Amygdala (tissue), 56 donors: ENCODE data around the gene MAP2K3.
"Not testable (repeated sequence)": the region's sequence is repeated elsewhere in the genome, so short reads cannot be mapped to it uniquely, and the experiment has no call there.

ENCODE experiments used
- DNase-seq, 56 donors: peaks; one replicate each; lab custom pipeline; 2025; lab: John Stamatoyannopoulos, UW

Gene MAP2K3

DNA sequence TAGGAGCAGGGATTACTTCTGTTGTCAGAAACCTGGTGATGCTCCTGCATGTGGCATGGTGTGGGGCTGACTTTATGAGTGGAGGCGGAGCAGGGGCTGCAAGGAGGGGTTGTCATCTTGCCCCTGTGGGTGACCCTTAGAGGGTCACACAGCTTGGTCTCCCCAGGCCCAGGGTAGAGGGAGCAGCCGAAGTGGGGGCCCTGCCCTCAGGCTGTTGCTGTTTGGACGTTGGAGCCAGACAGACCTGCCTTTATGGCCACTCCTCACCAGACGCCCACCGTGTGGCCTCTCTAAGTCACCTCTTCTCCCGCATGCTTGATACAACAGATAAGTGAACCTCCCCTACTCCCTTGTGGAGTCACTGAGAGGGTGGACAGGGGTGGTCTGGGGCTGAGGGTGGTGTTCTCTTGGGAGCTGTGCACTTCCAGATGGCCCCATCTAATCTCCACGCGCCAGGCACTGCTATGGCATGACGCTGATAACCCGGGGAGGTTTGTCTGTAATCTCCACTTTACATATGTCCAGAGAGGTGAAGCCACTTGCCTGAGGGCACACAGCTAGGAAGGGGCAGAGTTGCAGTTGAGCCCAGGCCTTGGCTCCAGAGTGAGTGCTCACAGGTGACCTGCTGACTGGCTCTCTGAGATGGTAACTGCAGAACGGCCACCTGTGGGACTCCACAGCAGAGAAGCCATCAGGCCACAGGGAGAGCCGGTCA is 10.0 kb downstream of the MAP2K3 start:
- DNase-seq: no peak

GRCh38 chr17:21295036-21295952 is 10.8 kb downstream of the MAP2K3 start:
- no peak for DNase-seq

- DNase-seq: no peak
These were observed 11.8 kb downstream of the MAP2K3 start for GRCh38 chr17:21296097-21297025.

DNA sequence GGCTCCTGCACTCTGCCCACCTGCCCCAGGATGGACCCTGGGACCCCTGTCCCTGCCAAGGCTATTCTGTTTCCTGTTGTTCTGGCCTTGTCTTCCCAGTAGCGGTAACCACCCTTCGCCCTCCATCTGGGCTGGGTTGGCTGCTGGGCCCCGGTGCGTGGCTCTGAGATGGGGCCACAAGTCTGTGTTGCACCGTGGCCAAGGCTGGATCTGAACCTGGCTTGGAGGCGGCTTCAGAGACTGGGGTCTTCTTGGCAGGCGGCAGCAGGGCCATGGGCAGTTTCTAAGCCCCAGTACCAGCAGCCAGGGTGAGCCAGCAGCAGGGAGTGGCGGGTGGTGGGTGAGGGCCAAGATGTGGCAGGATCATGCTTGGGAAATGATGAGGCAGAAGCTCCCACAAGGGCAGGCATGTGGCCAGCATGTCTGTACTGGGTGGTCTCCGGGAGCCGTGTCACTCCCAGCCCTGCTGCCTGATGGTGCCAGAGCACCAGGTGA is 12.6 kb downstream of the MAP2K3 start:
- no peak for DNase-seq

GRCh38 chr17:21297597-21297996 is 13.1 kb downstream of the MAP2K3 start:
- DNase-seq: no peak

DNA sequence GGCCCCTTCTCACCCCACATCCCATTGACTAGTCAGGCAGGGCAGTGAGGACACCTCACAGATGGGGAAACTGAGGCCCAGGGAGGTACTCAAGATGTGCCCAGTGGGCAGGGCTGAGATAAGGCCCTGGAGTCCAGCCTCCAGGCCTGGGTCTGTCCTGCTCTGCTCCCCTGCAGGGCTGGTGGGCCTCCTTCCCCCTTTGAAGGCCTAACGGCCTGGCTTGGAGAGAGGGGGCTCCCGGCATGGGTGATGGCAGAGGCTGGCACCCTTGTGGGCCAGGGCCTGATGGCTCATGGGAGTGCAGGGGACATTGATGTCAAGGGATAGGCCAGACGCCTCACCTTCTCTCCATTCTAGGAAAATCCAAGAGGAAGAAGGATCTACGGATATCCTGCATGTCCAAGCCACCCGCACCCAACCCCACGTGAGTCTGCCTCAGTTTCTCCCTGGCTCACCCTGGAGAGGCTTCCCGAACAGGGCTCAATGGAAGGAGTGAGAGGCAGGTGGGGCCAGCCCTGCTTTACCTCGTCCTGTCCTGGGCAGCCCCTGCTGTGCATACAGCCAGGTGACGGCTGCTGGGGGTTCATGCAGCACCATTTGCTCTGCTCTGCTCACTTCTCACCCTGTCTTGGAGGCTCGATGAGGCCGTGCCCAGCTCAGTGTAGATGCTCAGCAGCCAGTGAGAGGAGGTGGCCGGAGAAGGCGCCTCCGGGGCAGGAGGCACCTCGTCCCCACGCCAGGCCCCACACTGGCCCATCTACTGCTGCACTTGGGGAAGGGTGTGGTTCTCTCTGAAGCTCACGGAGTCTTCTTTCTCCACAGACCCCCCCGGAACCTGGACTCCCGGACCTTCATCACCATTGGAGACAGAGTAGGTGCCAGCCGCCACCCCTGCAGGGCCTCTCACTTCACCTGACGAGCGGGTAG is 13.8 kb downstream of the MAP2K3 start:
- DNase-seq: no peak

- no peak for DNase-seq
These were observed 14.5 kb downstream of the MAP2K3 start for GRCh38 chr17:21298983-21299519.

- DNase-seq: no peak
These were observed 15.6 kb downstream of the MAP2K3 start for GRCh38 chr17:21299981-21300600.

GRCh38 chr17:21300601-21301571 is 16.4 kb downstream of the MAP2K3 start:
- DNase-seq: no peak

DNA sequence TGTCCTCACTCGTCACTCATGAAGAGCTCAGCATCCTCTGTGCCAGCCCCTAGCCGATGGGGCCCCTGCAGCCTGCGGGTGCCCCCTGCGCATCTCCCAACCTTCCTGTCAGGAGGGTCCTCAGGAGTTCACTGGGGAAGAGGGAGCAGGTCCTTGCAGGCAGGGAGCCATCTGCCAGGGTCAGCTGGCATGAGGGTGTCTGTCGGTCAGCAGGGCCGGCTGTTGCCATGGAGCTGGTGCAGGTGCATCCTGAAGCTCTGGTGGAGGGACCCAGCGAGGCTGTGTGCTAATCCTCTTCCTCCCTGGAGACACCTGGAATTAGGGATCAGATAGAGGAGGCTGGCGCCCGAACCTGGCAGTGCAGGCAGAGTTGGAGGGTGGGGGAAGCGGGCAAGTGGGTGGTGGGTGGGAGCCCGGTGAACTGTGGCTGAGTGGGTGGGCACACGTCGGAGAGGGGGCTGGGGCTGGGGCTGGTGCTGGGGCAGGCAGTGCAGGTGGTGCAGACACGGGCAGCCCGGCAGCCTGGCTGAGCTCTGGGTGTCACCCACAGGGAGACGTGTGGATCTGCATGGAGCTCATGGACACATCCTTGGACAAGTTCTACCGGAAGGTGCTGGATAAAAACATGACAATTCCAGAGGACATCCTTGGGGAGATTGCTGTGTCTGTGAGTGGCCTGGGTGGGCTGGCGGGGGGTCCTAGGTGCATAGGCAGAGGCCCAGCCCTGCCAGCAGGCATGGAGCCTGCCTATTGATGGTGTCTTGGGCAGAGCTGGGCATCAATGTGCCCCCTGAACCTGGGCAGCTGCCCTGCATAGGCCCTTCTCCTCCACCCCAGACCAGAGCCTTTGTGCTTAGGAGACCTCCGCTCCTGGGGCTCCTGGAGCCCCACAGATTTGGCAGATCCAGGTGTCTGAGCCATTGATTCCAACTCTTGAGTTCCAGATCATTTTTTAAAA is 17.4 kb downstream of the MAP2K3 start:
- DNase-seq: no peak

GRCh38 chr17:21302711-21303425 is 18.4 kb downstream of the MAP2K3 start:
- no peak for DNase-seq

DNA sequence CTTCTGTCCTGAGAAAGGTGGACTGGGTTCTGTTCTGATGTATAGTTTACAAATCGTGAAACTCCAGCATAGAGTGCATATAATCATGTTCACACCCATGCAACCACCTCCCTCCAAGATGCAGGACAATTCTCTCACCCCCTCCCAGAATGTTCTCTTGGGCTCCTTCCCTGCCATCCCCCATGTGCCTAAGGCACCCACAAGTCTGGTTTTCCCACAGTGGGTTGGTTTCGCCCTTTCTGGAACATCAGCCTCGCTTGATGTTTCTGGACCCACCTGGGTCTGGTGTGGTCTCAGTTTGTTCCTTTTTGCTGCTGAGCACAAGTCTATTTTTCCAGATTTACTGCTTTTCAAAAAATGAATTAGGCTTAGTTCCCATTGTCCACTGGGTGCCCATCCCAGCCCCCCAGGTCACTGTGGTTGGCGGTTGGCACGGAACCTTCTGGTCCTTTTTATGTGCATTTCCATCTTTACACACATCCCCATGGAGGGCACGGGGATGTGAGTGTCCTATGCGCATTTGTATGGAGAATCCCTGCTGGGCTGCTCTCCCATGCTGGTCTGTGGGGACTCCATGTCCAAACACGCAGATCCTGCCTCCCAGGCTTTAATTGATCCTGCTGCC is 19.0 kb downstream of the MAP2K3 start:
- DNase-seq: no peak

- DNase-seq: no peak
These were observed 19.6 kb downstream of the MAP2K3 start for GRCh38 chr17:21304091-21304490.

DNA sequence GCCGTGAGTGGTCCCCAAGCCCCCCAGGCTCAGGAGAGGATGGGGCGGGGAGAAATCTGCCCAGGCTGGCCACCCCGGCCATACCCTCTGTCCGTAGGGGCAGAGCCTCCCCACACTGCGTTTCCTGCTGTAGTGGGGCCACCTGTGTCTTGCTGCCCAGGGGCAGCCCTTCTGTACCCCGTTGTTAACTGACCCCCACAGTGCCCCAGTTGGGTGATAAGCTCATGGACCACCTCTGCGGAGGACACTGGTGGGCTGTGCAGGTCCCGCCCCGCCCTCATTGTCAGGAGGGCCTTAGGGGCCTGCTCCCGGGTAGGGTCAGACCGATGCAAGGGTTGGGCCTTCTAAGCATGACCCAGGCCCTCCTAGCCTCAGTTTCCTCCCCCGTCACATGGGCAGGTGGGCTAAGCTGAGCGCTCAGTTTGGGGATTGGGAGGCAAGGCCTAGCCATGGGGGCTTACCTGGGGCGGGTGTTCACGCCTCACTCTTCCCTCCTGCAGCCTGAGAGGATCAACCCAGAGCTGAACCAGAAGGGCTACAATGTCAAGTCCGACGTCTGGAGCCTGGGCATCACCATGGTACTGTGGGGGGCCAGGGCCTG is 20.1 kb downstream of the MAP2K3 start:
- DNase-seq: not testable (repeated sequence)
